H9 (cell line): ENCODE measurements around the gene CROT. TPM values are rescaled to one million over a fixed set of nuclear protein-coding genes. Genes with fewer than 3 reads are reported as not detected.

Experiments
- DNase-seq: peaks from one replicate; pipeline ENCODE4 v3.0.0-alpha.2; 2017
- H2AFZ ChIP-seq: one replicate; pipeline ENCODE4 v1.6.1; 2013; ENCODE audit warnings: mild to moderate bottlenecking, low read length, control low read depth, moderate library complexity
- H2AK5ac ChIP-seq: 2 replicates; pipeline ENCODE4 v1.6.1; 2013; ENCODE audit warnings: low read length, control low read depth, mixed read lengths; ENCODE audit not compliant: insufficient read length
- H2BK120ac ChIP-seq: one replicate; pipeline ENCODE4 v1.6.1; 2013; ENCODE audit warnings: low read depth, mild to moderate bottlenecking, low read length, control low read depth, inconsistent platforms; ENCODE audit not compliant: poor library complexity, severe bottlenecking
- H2BK12ac ChIP-seq: 2 replicates; pipeline ENCODE4 v1.6.1; 2013; ENCODE audit warnings: low read length, control low read depth, mixed read lengths, low read depth; ENCODE audit not compliant: insufficient read length
- H2BK15ac ChIP-seq: 2 replicates; pipeline ENCODE4 v1.6.1; 2013; ENCODE audit warnings: low read depth, low read length, control low read depth
- H2BK20ac ChIP-seq: one replicate; pipeline ENCODE4 v1.6.1; 2013; ENCODE audit warnings: low read depth, mild to moderate bottlenecking, low read length, control low read depth, inconsistent platforms; ENCODE audit not compliant: poor library complexity, severe bottlenecking
- H2BK5ac ChIP-seq: 2 replicates; pipeline ENCODE4 v1.6.1; 2013; ENCODE audit warnings: low read length, control low read depth, mixed read lengths; ENCODE audit not compliant: insufficient read length
- H3K14ac ChIP-seq: 2 replicates; pipeline ENCODE4 v1.6.1; 2013; ENCODE audit warnings: low read length, control low read depth; ENCODE audit not compliant: insufficient read depth
- H3K18ac ChIP-seq: 2 replicates; pipeline ENCODE4 v1.6.1; 2013; ENCODE audit warnings: low read depth, mild to moderate bottlenecking, mixed read lengths, low read length, control low read depth; ENCODE audit not compliant: insufficient read length
- H3K23ac ChIP-seq: 2 replicates; pipeline ENCODE4 v1.6.1; 2013; ENCODE audit warnings: low read length, control low read depth, mixed read lengths, low read depth; ENCODE audit not compliant: insufficient read length
- H3K23me2 ChIP-seq: 2 replicates; pipeline ENCODE4 v1.6.1; 2013; ENCODE audit warnings: low read depth, mild to moderate bottlenecking, mixed read lengths, low read length, control low read depth; ENCODE audit not compliant: insufficient read length, poor library complexity, severe bottlenecking
- H3K27ac ChIP-seq: 2 replicates; pipeline ENCODE4 v1.5.1; 2013; ENCODE audit warnings: low read length, control low read depth, mixed read lengths, low read depth; ENCODE audit not compliant: insufficient read length
- H3K27me3 ChIP-seq: 2 replicates; pipeline ENCODE4 v1.6.1; 2013; ENCODE audit warnings: low read length, control low read depth, inconsistent platforms; ENCODE audit not compliant: insufficient read depth
- H3K4ac ChIP-seq: 2 replicates; pipeline ENCODE4 v1.6.1; 2013; ENCODE audit warnings: low read depth, mild to moderate bottlenecking, control low read depth, inconsistent platforms, low read length, moderate library complexity
- H3K4me1 ChIP-seq: 2 replicates; pipeline ENCODE4 v1.6.1; 2013; ENCODE audit warnings: low read length, control low read depth, inconsistent platforms; ENCODE audit not compliant: insufficient read depth
- H3K4me2 ChIP-seq: 2 replicates; pipeline ENCODE4 v1.6.1; 2013; ENCODE audit warnings: low read length, control low read depth, mixed read lengths; ENCODE audit not compliant: insufficient read length, insufficient read depth
- H3K56ac ChIP-seq: 2 replicates; pipeline ENCODE4 v1.6.1; 2013; ENCODE audit warnings: low read depth, mild to moderate bottlenecking, mixed read lengths, low read length, control low read depth; ENCODE audit not compliant: insufficient read length
- H3K79me1 ChIP-seq: 2 replicates; pipeline ENCODE4 v1.6.1; 2013; ENCODE audit warnings: low read depth, mild to moderate bottlenecking, moderate library complexity, low read length, control low read depth, inconsistent platforms; ENCODE audit not compliant: insufficient read depth, poor library complexity, severe bottlenecking
- H3K79me2 ChIP-seq: 2 replicates; pipeline ENCODE4 v1.6.1; 2013; ENCODE audit warnings: low read length, control low read depth, inconsistent platforms; ENCODE audit not compliant: insufficient read depth
- H3K9ac ChIP-seq: 2 replicates; pipeline ENCODE4 v1.6.1; 2013; ENCODE audit warnings: low read length, control low read depth, mixed read lengths; ENCODE audit not compliant: insufficient read length; ENCODE audit errors: extremely low read depth
- H3K9me3 ChIP-seq: one replicate; pipeline ENCODE4 v1.6.1; 2013; ENCODE audit warnings: low read depth, low read length, inconsistent platforms; ENCODE audit not compliant: control insufficient read depth
- H3T11ph ChIP-seq: one replicate; pipeline ENCODE4 v1.6.1; 2013; ENCODE audit warnings: mild to moderate bottlenecking, low read length, control low read depth, inconsistent platforms
- H4K20me1 ChIP-seq: one replicate; pipeline ENCODE4 v1.6.1; 2013; ENCODE audit not compliant: control insufficient read depth, insufficient read length, insufficient read depth
- H4K5ac ChIP-seq: 2 replicates; pipeline ENCODE4 v1.6.1; 2013; ENCODE audit warnings: low read depth, mild to moderate bottlenecking, mixed read lengths, low read length, control low read depth; ENCODE audit not compliant: insufficient read length
- H4K8ac ChIP-seq: replicated peaks from 2 replicates; pipeline ENCODE4 v1.6.1; 2013; ENCODE audit warnings: low read length, control low read depth, mixed read lengths, low read depth; ENCODE audit not compliant: insufficient read length
- H4K91ac ChIP-seq: 2 replicates; pipeline ENCODE4 v1.6.1; 2013; ENCODE audit warnings: low read depth, mild to moderate bottlenecking, moderate library complexity, mixed read lengths, low read length, control low read depth; ENCODE audit not compliant: insufficient read length
- H3K27ac Mint-ChIP-seq, 3 experiments: 2 replicates in 2 of 3; 3 replicates in 1 of 3; pipeline ENCODE4 v1.8.0; 2020 to 2021; ENCODE audit warnings: mixed read lengths in 3 of 3, mild to moderate bottlenecking in 1 of 3, moderate library complexity in 1 of 3
- H3K27me3 Mint-ChIP-seq: 2 replicates; pipeline ENCODE4 v1.8.0; 2021; ENCODE audit warnings: low read depth, mild to moderate bottlenecking, moderate library complexity, mixed read lengths
- H3K36me3 Mint-ChIP-seq, 3 experiments: 2 replicates in 2 of 3; 3 replicates in 1 of 3; pipeline ENCODE4 v1.8.0; 2020 to 2021; ENCODE audit warnings: low read depth in 3 of 3, mixed read lengths in 3 of 3; ENCODE audit not compliant: insufficient read depth in 1 of 3
- H3K4me1 Mint-ChIP-seq, 2 experiments: 2 replicates each; pipeline ENCODE4 v1.8.0; 2020; ENCODE audit warnings: mixed read lengths in 2 of 2
- H3K4me3 Mint-ChIP-seq, 2 experiments: 2 replicates in 1 of 2; 3 replicates in 1 of 2; pipeline ENCODE4 v1.8.0; 2020 to 2021; ENCODE audit warnings: mild to moderate bottlenecking in 2 of 2, mixed read lengths in 2 of 2, moderate library complexity in 1 of 2
- H3K9me3 Mint-ChIP-seq, 2 experiments: 2 replicates in 1 of 2; 3 replicates in 1 of 2; pipeline ENCODE4 v1.8.0; 2020; ENCODE audit warnings: mild to moderate bottlenecking in 2 of 2, mixed read lengths in 2 of 2, moderate library complexity in 1 of 2
- CTCF ChIP-seq: fragments of 200-600 bp; sonication (generic); conservative IDR thresholded peaks from 3 replicates; pipeline ENCODE4 v1.8.0; 2021; ENCODE audit warnings: antibody characterized with exemption, mild to moderate bottlenecking
- WGBS: extraction: QIAGEN DNeasy Blood & Tissue Kit; methylation state at CpG from one replicate; pipeline ENCODE4 v1.1.7; 2013; ENCODE audit warnings: missing lambda C conversion rate, low lambda C conversion rate, mixed read lengths; ENCODE audit not compliant: insufficient read length; ENCODE audit errors: extremely low coverage; 5-methylcytosine and 5-hydroxymethylcytosine counted together
- total RNA-seq: library from RNA; stranded (reverse); gene quantifications from 2 replicates; pipeline ENCODE4 v1.2.1, GENCODE V29; 2021

Gene CROT
- total RNA-seq, 1 experiment from 2014 or later: 6.0 TPM

GRCh38 chr7:87398446-87398845, 53.0 kb downstream of the CROT start:
- H2BK120ac ChIP-seq: no peak overlapping the region
- H4K5ac ChIP-seq: no peak overlapping the region
- H3K56ac ChIP-seq: no peak overlapping the region
- no peak overlapping the region for H2BK5ac ChIP-seq
- no peak for DNase-seq
- TF ChIP-seq CTCF: no peak
- no peak overlapping the region for H2BK12ac ChIP-seq
- no peak overlapping the region for H2AFZ ChIP-seq
- peaks cover 4 to 13% (median 5%) of the 10 kb centered on the region in 3 experiments; a peak in 6 of 7 replicates for H3K36me3 Mint-ChIP-seq
- no peaks in the 10 kb centered on the region for H3K9me3 ChIP-seq
- H2BK20ac ChIP-seq: no peak overlapping the region
- no peak overlapping the region for H3K23ac ChIP-seq
- H3K27ac ChIP-seq: no peak overlapping the region
- H3K27me3 Mint-ChIP-seq: no peaks in the 10 kb centered on the region
- H4K91ac ChIP-seq: no peak overlapping the region
- no peak overlapping the region for H3K4me3 Mint-ChIP-seq
- no peaks in the 10 kb centered on the region for H3K27me3 ChIP-seq
- no peaks in the 10 kb centered on the region for H3K4me1 ChIP-seq
- H3K4me2 ChIP-seq: no peak overlapping the region
- H3K79me2 ChIP-seq: no peaks in the 10 kb centered on the region
- H4K20me1 ChIP-seq: no peaks in the 10 kb centered on the region
- H3K4ac ChIP-seq: no peak overlapping the region
- no CpG with 5 or more reads among the region's 2 CpGs for WGBS
- no peaks in the 10 kb centered on the region for H3K4me1 Mint-ChIP-seq
- H3K18ac ChIP-seq: no peak overlapping the region
- no peaks in the 10 kb centered on the region for H3K23me2 ChIP-seq
- no peaks in the 10 kb centered on the region for H3K9me3 Mint-ChIP-seq
- H2BK15ac ChIP-seq: no peak overlapping the region
- H3K27ac Mint-ChIP-seq: no peak overlapping the region
- H3K79me1 ChIP-seq: no peaks in the 10 kb centered on the region
- no peak overlapping the region for H3K14ac ChIP-seq
- no peak overlapping the region for H3T11ph ChIP-seq
- no peak overlapping the region for H3K9ac ChIP-seq
- no peak overlapping the region for H4K8ac ChIP-seq
- H2AK5ac ChIP-seq: no peak overlapping the region
